Lower lobe of right lung (tissue), 2 donors: ENCODE measurements around the gene PTPN5. TPM values are rescaled to one million over a fixed set of nuclear protein-coding genes. Genes with fewer than 3 reads are reported as not detected.

Source experiments
- ATAC-seq, 2 donors: fragments of 200-7000 bp; cut with Tn5 transposase; one replicate each; pipeline ENCODE4 v1.9.1; 2020 to 2022; ENCODE audit warnings: mild to moderate bottlenecking in 2 of 2, moderate library complexity in 2 of 2
- DNase-seq: peaks from one replicate; pipeline ENCODE4 v3.0.0-alpha.2; 2020
- H3K27ac ChIP-seq: fragments of 200-600 bp; one replicate; pipeline ENCODE4 v1.8.0; 2022
- H3K27me3 ChIP-seq: fragments of 200-600 bp; one replicate; pipeline ENCODE4 v1.8.0; 2022; ENCODE audit warnings: low read depth
- H3K36me3 ChIP-seq: fragments of 200-600 bp; one replicate; pipeline ENCODE4 v1.8.0; 2022; ENCODE audit warnings: mild to moderate bottlenecking
- H3K4me1 ChIP-seq: fragments of 200-600 bp; one replicate; pipeline ENCODE4 v1.8.0; 2022
- H3K4me3 ChIP-seq: fragments of 200-600 bp; one replicate; pipeline ENCODE4 v1.8.0; 2022; ENCODE audit warnings: mild to moderate bottlenecking
- H3K9me3 ChIP-seq: fragments of 200-600 bp; one replicate; pipeline ENCODE4 v1.8.0; 2022
- intact Hi-C: fragments of 100-400 bp; cut with DNase I; formaldehyde crosslinking; loops from one replicate; pipeline ENCODE4 v1.11.0; 2022
- total RNA-seq: library from RNA; stranded (reverse); fragmentation: NEBNext Ultra II Directional; extraction: Animal tissue kit (Norgen Biotek cat#: 25700); gene quantifications from one replicate; pipeline ENCODE4 v1.2.1, GENCODE V29; 2021
- TF ChIP-seq, protein P1 (sequence below): fragments of 200-600 bp; IDR thresholded peaks from one replicate; pipeline ENCODE4 v1.8.0; 2022; ENCODE audit warnings: antibody characterized with exemption, mild to moderate bottlenecking
- donor health status: DM: no; HTN: yes; CAD: no; lungs with severe emphysema.

PTPN5 gene
- total RNA-seq, 1 donor from 2014 or later: 0.80 TPM

DNA sequence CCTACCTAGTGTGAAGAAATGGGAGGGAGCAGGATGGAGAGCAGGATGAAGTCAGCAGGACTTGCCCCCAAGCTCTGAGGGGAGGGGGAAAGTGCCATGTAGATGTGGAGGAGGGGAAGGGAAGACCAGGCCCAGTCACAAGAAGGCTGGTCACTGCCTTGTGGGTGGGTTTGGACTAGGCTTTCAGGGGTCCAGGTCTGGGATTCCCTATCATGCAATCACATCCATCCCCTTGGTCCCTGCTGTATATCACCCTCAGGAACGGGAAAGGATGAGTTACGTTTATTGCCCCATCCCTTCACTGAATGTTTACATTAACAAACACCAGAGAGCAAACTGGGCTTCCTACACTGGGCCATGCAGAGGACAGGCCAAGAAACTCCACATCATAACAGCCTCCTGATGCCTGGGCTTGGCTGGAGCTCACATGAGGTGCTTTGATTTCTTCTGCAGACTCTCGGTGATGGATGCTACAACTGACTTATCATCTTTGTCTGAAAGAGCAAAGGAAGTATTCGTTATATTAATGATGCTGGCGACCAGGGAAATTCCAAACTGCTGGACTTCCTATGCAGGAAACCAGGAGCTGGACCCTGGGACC is 87.5 kb downstream of the PTPN5 start:
- intact Hi-C loops: no loop called here
- Histone ChIP-seq H3K4me1 (peaks cover 39% of the 10 kb centered on the region), H3K36me3 (peaks cover 8% of the 10 kb centered on the region), H3K27me3 (no peaks in the 10 kb centered on the region), H3K27ac (no peak overlapping the region), H3K4me3 (no peak overlapping the region), H3K9me3 (no peaks in the 10 kb centered on the region)
- TF ChIP-seq, protein P1, sequence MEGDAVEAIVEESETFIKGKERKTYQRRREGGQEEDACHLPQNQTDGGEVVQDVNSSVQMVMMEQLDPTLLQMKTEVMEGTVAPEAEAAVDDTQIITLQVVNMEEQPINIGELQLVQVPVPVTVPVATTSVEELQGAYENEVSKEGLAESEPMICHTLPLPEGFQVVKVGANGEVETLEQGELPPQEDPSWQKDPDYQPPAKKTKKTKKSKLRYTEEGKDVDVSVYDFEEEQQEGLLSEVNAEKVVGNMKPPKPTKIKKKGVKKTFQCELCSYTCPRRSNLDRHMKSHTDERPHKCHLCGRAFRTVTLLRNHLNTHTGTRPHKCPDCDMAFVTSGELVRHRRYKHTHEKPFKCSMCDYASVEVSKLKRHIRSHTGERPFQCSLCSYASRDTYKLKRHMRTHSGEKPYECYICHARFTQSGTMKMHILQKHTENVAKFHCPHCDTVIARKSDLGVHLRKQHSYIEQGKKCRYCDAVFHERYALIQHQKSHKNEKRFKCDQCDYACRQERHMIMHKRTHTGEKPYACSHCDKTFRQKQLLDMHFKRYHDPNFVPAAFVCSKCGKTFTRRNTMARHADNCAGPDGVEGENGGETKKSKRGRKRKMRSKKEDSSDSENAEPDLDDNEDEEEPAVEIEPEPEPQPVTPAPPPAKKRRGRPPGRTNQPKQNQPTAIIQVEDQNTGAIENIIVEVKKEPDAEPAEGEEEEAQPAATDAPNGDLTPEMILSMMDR: no peak
- ATAC-seq: no peak
- no peak for DNase-seq

DNA sequence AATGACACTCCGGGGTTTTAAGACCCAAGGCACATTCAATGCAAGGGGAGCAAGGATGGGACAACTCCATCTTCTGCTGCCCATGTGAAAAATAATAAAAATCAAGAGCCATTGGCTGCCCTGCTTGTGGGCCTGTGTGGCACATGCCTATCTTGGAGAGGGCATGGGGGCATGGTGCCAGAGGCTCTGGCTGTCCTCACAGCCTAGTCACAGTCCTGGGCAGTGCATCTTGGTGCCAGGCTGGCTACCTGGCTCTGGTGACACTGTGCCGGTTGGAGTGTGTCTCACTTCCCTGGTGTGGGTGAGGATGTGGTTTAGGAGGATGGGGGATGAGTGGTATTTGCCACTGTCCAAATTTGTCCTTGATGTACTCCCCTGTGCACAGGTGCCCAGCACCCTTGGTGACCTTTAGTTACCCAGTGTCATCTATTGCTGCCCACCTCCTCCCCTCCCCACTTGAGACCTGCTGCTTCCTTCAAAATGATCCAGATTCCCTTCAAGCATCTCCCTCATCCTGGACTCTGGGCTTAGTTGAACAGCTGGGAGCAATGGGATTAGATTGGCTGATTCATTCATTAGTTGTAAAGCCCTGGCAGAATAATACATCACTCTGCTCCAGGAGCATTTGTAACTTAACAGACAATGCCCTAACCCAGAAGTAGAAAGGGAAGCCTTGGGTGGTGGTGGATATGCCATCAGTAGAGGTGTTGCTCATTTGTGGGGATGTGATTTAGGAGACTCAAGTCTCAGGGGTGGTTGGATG is 88.4 kb downstream of the PTPN5 start:
- Histone ChIP-seq H3K27me3 (no peaks in the 10 kb centered on the region), H3K4me1 (peaks cover 41% of the 10 kb centered on the region), H3K4me3 (no peak overlapping the region), H3K36me3 (peaks cover 8% of the 10 kb centered on the region), H3K9me3 (no peaks in the 10 kb centered on the region), H3K27ac (no peak overlapping the region)
- ATAC-seq (no peak), DNase-seq (no peak)
- TF ChIP-seq, protein P1: no peak
- intact Hi-C loops: no loop called here

DNA sequence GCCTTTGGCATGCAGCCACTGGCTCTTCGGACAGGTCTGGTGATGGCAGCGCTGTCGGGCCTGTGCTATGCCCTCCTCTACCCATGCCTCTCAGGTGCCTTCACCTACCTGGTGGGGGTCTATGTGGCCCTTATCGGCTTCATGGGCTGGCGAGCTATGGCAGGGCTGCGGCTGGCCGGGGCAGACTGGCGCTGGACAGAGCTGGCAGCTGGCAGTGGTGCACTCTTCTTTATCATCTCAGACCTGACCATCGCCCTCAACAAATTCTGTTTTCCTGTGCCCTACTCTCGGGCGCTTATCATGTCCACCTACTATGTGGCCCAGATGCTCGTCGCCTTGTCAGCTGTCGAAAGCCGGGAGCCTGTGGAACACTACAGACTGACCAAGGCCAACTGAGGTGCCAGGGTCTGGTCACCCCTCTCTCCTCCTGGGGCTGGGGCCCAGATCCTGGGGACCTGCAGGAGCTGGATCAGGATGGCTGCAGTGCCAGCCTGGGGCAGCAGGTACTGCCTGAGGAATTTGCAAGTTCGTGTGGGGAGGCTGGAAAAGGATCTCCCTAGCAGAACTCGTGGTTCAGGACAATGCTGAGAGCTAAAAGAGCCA is 89.9 kb downstream of the PTPN5 start:
- Histone ChIP-seq H3K27me3 (no peaks in the 10 kb centered on the region), H3K4me3 (no peak overlapping the region), H3K27ac (no peak overlapping the region), H3K4me1 (peaks cover 47% of the 10 kb centered on the region), H3K36me3 (peaks cover 8% of the 10 kb centered on the region), H3K9me3 (no peaks in the 10 kb centered on the region)
- TF ChIP-seq, protein P1: no peak
- no peak for DNase-seq
- ATAC-seq: no peak
- intact Hi-C loops: no loop called here

DNA sequence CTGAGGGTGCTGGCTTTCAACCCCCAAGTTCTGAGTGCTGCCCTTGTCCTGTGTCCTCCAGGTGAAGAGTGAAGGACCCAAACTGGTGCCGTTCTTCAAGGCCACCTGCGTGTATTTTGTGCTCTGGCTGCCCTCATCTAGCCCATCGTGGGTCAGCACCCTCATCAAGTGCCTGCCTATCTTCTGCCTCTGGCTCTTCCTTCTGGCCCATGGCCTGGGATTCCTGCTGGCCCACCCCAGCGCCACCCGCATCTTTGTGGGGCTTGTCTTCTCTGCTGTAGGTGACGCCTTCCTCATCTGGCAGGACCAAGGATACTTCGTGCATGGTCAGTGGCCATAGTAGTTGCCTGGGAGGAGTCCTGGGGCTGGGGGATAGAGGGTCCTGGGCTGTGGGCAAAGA is 90.7 kb downstream of the PTPN5 start:
- no peaks in the 10 kb centered on the region for H3K9me3 ChIP-seq
- H3K4me1 ChIP-seq: peaks cover 45% of the 10 kb centered on the region
- intact Hi-C loops: no loop called here
- no peaks in the 10 kb centered on the region for H3K27me3 ChIP-seq
- no peak overlapping the region for H3K27ac ChIP-seq
- TF ChIP-seq, protein P1: no peak
- ATAC-seq (no peak), DNase-seq (no peak)
- peaks cover 8% of the 10 kb centered on the region for H3K36me3 ChIP-seq
- H3K4me3 ChIP-seq: no peak overlapping the region

DNA sequence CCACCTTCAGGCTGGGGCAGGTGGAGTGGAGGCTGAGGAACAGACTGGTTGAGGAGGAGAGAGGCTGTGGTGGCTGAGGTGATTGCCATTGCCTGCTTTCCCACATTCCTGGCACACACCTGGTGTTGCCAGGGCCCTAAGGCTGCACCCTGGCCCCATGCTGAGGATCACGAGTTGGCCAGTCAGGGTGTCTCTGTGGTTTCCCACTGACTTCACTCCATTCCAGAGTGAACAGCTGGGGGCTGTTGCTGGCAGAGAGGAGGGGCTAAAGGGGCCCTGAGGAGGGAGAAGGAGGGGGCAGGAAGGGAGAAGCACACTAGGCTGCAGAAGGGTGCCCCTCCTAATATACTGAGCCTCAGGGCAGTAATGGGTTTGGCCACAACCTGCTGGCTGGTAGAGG is 91.2 kb downstream of the PTPN5 start:
- peaks cover 8% of the 10 kb centered on the region for H3K36me3 ChIP-seq
- H3K27me3 ChIP-seq: no peaks in the 10 kb centered on the region
- H3K4me3 ChIP-seq: peak overlapping the region; percentile 68
- TF ChIP-seq, protein P1: no peak
- H3K4me1 ChIP-seq: peaks cover 40% of the 10 kb centered on the region
- H3K9me3 ChIP-seq: no peaks in the 10 kb centered on the region
- ATAC-seq (no peak), DNase-seq (no peak)
- intact Hi-C loops: no loop called here
- no peak overlapping the region for H3K27ac ChIP-seq
